Activated B cell treated with CpG ODN at 0.5 μM for 24 hours (primary cell): ENCODE data around the gene GALNT10. TPM values are rescaled to one million over a fixed set of nuclear protein-coding genes. Genes with fewer than 3 reads are reported as not detected.

Experiments
- ATAC-seq: fragments of 200-7000 bp; cut with Tn5 transposase; one replicate; pipeline ENCODE4 v1.10.0; 2021; ENCODE audit warnings: low read depth, mild to moderate bottlenecking, moderate library complexity
- CTCF ChIA-PET: fragments of 350-600 bp; sonication (Branson Sonifier 250); formaldehyde crosslinking; loops from one replicate; lab custom pipeline; 2021; ENCODE audit warnings: antibody characterized with exemption; lab: Charles Lee
- POLR2A ChIA-PET: fragments of 350-600 bp; sonication (Branson Sonifier 250); formaldehyde crosslinking; loops from one replicate; lab custom pipeline; 2021; ENCODE audit warnings: antibody characterized with exemption; lab: Charles Lee
- DNase-seq: peaks from one replicate; pipeline ENCODE4 v3.0.0; 2022
- H3K27ac Mint-ChIP-seq: one replicate; pipeline ENCODE4 v1.8.0; 2020; ENCODE audit warnings: mixed read lengths
- H3K27me3 Mint-ChIP-seq: one replicate; pipeline ENCODE4 v1.8.0; 2021; ENCODE audit warnings: mixed read lengths
- H3K36me3 Mint-ChIP-seq: one replicate; pipeline ENCODE4 v1.8.0; 2021; ENCODE audit warnings: low read depth, mixed read lengths
- H3K4me1 Mint-ChIP-seq: one replicate; pipeline ENCODE4 v1.8.0; 2021; ENCODE audit warnings: mixed read lengths
- H3K4me3 Mint-ChIP-seq: one replicate; pipeline ENCODE4 v1.8.0; 2020; ENCODE audit warnings: mild to moderate bottlenecking, mixed read lengths
- H3K9me3 Mint-ChIP-seq: one replicate; pipeline ENCODE4 v1.8.0; 2020; ENCODE audit warnings: mixed read lengths
- CTCF ChIP-seq: fragments of 200-600 bp; IDR thresholded peaks from one replicate; pipeline ENCODE4 v1.8.0; 2022; ENCODE audit warnings: antibody characterized with exemption, mild to moderate bottlenecking
- intact Hi-C: fragments of 100-400 bp; cut with micrococcal nuclease; formaldehyde crosslinking; loops from one replicate; pipeline ENCODE4 v1.15.1; 2024
- total RNA-seq: library from RNA; stranded (reverse); gene quantifications from 2 replicates; pipeline ENCODE4 v1.2.3, GENCODE V29; 2022

GALNT10 gene
- total RNA-seq, 1 donor from 2014 or later, result 41.5 TPM

DNA sequence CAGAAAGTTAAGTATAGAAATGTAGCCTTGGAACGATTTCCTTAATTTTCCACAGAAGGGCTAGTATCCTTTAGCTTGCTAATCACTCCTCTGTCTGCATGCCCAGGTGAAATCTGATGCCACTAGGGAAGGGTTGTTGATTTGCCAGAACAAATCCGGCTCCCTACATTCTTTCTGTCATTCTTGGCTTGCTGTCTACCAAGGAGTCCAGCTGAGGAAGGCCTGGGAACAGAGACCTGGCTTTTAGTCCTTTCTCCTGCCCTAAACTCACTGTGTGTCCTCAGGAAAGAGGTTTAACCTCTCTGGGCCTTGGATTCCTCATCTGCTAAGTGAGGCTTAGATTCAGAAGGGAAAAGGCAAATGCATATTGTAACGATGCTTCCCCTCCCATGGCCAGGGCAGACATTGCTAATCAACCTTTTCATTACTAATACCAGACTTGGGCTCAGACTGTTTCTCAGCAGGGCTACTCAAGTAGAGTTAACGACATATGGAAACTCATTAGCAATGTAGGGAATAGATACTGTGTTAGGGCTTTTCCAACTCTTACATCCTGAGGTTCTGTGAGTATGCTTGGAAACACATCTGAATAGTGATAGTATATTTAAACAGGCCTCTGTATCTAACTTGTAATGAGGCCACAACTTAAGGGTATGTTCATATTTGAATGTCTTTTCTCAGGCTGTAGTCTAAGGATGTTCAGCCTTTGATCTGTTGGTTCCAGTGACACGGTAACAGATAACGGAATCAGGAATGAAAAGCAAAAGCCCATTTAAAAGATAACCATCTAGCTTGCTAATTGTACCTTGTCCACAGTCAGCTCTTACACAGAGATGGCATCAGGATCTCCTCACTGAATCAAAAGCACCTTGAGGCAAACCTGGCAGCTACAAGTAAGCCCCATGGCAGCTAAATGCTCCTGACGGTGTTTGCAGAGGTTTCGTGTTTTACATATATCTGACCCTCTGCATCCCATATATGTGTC is 4.1 kb downstream of the GALNT10 start:
- H3K27ac Mint-ChIP-seq, result no peak overlapping the region
- no peak overlapping the region for H3K4me3 Mint-ChIP-seq
- H3K4me1 Mint-ChIP-seq, result peaks cover 66% of the 10 kb centered on the region
- H3K36me3 Mint-ChIP-seq, result peaks cover 56% of the 10 kb centered on the region
- ATAC-seq (no peak), DNase-seq (no peak)
- H3K27me3 Mint-ChIP-seq, result no peaks in the 10 kb centered on the region
- POLR2A ChIA-PET, result interaction anchor here (1.0 kb wide), 1 partner anchor 43 kb away, joined by 3 read pairs; no protein-coding TSS in a partner anchor
- H3K9me3 Mint-ChIP-seq, result no peaks in the 10 kb centered on the region
- intact Hi-C loops, result loop anchor here (5.0 kb wide), 2 partner anchors 88 to 743 kb away; partner anchors contain the start of gene GEMIN5
- TF ChIP-seq CTCF, result no peak
- CTCF ChIA-PET, result no interaction called here

- H3K4me1 Mint-ChIP-seq, result peaks cover 64% of the 10 kb centered on the region
- no peak for DNase-seq
- no peaks in the 10 kb centered on the region for H3K9me3 Mint-ChIP-seq
- no peak overlapping the region for H3K27ac Mint-ChIP-seq
- no peaks in the 10 kb centered on the region for H3K27me3 Mint-ChIP-seq
- intact Hi-C loops, result no loop called here
- ChIA-PET CTCF (interaction anchor here (1.6 to 2.4 kb wide), 3 partner anchors 16 to 208 kb away, joined by 3 to 11 read pairs (median 7); no protein-coding TSS in a partner anchor), POLR2A (no interaction called here)
- H3K4me3 Mint-ChIP-seq, result no peak overlapping the region
- no peak for TF ChIP-seq CTCF
- ATAC-seq, result no peak
- peaks cover 56% of the 10 kb centered on the region for H3K36me3 Mint-ChIP-seq
Observed at GRCh38 chr5:154196281-154196680, 5.7 kb downstream of the GALNT10 start.

- ChIA-PET POLR2A (interaction anchor here (0.9 kb wide), 1 partner anchor 8 kb away, joined by 3 read pairs; no protein-coding TSS in a partner anchor), CTCF (interaction anchor here (0.8 to 2.4 kb wide), 5 partner anchors 17 to 207 kb away, joined by 3 to 11 read pairs (median 3); no protein-coding TSS in a partner anchor)
- TF ChIP-seq CTCF, result no peak
- no peaks in the 10 kb centered on the region for H3K9me3 Mint-ChIP-seq
- H3K36me3 Mint-ChIP-seq, result peaks cover 56% of the 10 kb centered on the region
- intact Hi-C loops, result no loop called here
- ATAC-seq, result no peak
- no peaks in the 10 kb centered on the region for H3K27me3 Mint-ChIP-seq
- peak overlapping the region; percentile 46 for H3K27ac Mint-ChIP-seq
- no peak for DNase-seq
- no peak overlapping the region for H3K4me3 Mint-ChIP-seq
- H3K4me1 Mint-ChIP-seq, result peaks cover 56% of the 10 kb centered on the region
Observed at GRCh38 chr5:154196955-154197652, 6.6 kb downstream of the GALNT10 start.

- CTCF ChIA-PET, result interaction anchor here (1.1 to 2.4 kb wide), 3 partner anchors 28 to 206 kb away, joined by 3 to 11 read pairs (median 7); no protein-coding TSS in a partner anchor
- Mint-ChIP-seq H3K36me3 (peaks cover 56% of the 10 kb centered on the region), H3K4me3 (no peak overlapping the region), H3K27me3 (no peaks in the 10 kb centered on the region), H3K9me3 (no peaks in the 10 kb centered on the region), H3K4me1 (peaks cover 56% of the 10 kb centered on the region), H3K27ac (no peak overlapping the region)
- intact Hi-C loops, result no loop called here
- TF ChIP-seq CTCF, result no peak
- DNase-seq, result no peak
- POLR2A ChIA-PET, result interaction anchor here (0.9 kb wide), 1 partner anchor 8 kb away, joined by 3 read pairs; no protein-coding TSS in a partner anchor
- ATAC-seq, result peak; percentile 49
Observed at GRCh38 chr5:154197801-154198491, 7.4 kb downstream of the GALNT10 start.
